ENCODE data around the gene LRRTM4. TPM values are rescaled to one million over a fixed set of nuclear protein-coding genes. Genes with fewer than 3 reads are reported as not detected.

LRRTM4 gene
- total and polyA plus RNA-seq, 2 of the 13 experiments (the other 11 are each of a cell fraction or from before 2014, with no cell fraction given): 1.2 TPM

DNA sequence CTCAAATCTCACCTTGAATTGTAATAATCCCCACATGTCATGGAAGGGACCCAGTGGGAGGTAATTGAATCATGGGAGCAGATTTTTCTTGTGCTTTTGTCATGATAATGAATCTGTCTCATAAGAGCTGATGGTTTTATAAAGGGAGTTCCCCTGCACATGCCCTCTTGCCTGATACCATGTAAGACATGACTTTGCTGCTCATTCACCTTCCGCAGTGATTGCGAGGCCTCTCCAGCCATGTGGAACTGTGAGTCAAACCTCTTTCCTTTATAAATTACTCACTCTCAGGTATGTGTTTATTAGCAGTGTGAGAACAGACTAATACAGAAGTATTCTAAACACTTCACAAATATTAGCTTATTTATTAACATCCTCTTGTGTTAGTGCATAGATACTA, 516.7 kb downstream of the LRRTM4 start:
- Histone ChIP-seq H3K27me3 (ENCODE audit: control insufficient read depth in 1 of 2, insufficient read depth in 2 of 2, low read length in 2 of 2) (no peaks in the 10 kb centered on the region), H3K4me1 (ENCODE audit: insufficient read depth, low read length) (no peaks in the 10 kb centered on the region), H4K20me1 (ENCODE audit: insufficient read depth, low read length) (no peaks in the 10 kb centered on the region), H3K9me3 (ENCODE audit: low read length) (no peaks in the 10 kb centered on the region), H3K79me2 (ENCODE audit: insufficient read depth, low read length) (no peaks in the 10 kb centered on the region), H2AFZ (ENCODE audit: low read length) (no peak overlapping the region), H3K36me3 (replicated peaks in 1 of 2; ENCODE audit: control insufficient read depth in 1 of 2, insufficient read depth in 2 of 2, low read length in 2 of 2) (no peaks in the 10 kb centered on the region), H3K4me2 (ENCODE audit: low read depth, low read length) (no peak overlapping the region), H3K27ac (ENCODE audit: extremely low read length, insufficient read depth, low read length) (no peak overlapping the region), H3K9ac (ENCODE audit: insufficient read depth, low read depth, low read length) (no peak overlapping the region), H3K4me3 (replicated peaks in 1 of 3; ENCODE audit: insufficient read depth in 1 of 3, low read depth in 2 of 3, low read length in 3 of 3) (no peak overlapping the region)
- CTCF ChIA-PET (ENCODE audit: low intra/inter-chr PET ratio, low total read pairs): no interaction called here
- WGBS (ENCODE audit: low lambda C conversion rate): 56% methylated on average over 2 of the region's 2 CpGs
- DNase-seq (ENCODE audit: low spot score) (no peak), FAIRE-seq (no peak), ATAC-seq (no peak)
- POLR2A ChIA-PET: no interaction called here
- no TSS peak for BruUV-seq (replicated peaks)
- intact Hi-C loops (cut with micrococcal nuclease; ENCODE audit: unreplicated experiment) (no loop called here), in situ Hi-C loops (cut with HindIII; ENCODE audit: extremely low pct_ligation_motif_present, low pct_unique_long_range_greater_than_20kb) (no loop called here)
- TF ChIP-seq, protein P1, sequence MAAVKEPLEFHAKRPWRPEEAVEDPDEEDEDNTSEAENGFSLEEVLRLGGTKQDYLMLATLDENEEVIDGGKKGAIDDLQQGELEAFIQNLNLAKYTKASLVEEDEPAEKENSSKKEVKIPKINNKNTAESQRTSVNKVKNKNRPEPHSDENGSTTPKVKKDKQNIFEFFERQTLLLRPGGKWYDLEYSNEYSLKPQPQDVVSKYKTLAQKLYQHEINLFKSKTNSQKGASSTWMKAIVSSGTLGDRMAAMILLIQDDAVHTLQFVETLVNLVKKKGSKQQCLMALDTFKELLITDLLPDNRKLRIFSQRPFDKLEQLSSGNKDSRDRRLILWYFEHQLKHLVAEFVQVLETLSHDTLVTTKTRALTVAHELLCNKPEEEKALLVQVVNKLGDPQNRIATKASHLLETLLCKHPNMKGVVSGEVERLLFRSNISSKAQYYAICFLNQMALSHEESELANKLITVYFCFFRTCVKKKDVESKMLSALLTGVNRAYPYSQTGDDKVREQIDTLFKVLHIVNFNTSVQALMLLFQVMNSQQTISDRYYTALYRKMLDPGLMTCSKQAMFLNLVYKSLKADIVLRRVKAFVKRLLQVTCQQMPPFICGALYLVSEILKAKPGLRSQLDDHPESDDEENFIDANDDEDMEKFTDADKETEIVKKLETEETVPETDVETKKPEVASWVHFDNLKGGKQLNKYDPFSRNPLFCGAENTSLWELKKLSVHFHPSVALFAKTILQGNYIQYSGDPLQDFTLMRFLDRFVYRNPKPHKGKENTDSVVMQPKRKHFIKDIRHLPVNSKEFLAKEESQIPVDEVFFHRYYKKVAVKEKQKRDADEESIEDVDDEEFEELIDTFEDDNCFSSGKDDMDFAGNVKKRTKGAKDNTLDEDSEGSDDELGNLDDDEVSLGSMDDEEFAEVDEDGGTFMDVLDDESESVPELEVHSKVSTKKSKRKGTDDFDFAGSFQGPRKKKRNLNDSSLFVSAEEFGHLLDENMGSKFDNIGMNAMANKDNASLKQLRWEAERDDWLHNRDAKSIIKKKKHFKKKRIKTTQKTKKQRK (IDR thresholded peaks at IDR 0.05; ENCODE audit: low read length): no peak
- TF ChIP-seq, protein P2, sequence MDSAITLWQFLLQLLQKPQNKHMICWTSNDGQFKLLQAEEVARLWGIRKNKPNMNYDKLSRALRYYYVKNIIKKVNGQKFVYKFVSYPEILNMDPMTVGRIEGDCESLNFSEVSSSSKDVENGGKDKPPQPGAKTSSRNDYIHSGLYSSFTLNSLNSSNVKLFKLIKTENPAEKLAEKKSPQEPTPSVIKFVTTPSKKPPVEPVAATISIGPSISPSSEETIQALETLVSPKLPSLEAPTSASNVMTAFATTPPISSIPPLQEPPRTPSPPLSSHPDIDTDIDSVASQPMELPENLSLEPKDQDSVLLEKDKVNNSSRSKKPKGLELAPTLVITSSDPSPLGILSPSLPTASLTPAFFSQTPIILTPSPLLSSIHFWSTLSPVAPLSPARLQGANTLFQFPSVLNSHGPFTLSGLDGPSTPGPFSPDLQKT (CRISPR knock-in tag; IDR thresholded peaks at IDR 0.05; ENCODE audit: borderline replicate concordance): no peak
- TF ChIP-seq ZNF136 (CRISPR knock-in tag; IDR thresholded peaks at IDR 0.05; ENCODE audit: low read depth) (no peak), ZNF781 (CRISPR knock-in tag; IDR thresholded peaks at IDR 0.05; ENCODE audit: borderline replicate concordance, not compliant biosample characterization) (no peak), KLF13 (CRISPR knock-in tag; IDR thresholded peaks at IDR 0.05) (no peak), ZNF772 (CRISPR knock-in tag; IDR thresholded peaks at IDR 0.05) (no peak)
- TF ChIP-seq, protein P3, sequence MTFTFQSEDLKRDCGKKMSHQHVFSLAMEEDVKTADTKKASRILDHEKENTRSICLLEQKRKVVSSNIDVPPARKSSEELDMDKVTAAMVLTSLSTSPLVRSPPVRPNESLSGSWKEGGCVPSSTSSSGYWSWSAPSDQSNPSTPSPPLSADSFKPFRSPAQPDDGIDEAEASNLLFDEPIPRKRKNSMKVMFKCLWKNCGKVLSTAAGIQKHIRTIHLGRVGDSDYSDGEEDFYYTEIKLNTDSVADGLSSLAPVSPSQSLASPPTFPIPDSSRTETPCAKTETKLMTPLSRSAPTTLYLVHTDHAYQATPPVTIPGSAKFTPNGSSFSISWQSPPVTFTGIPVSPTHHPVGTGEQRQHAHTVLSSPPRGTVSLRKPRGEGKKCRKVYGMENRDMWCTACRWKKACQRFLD (CRISPR knock-in tag; IDR thresholded peaks at IDR 0.05; ENCODE audit: borderline replicate concordance): no peak
